ENCODE measurements around the gene RASA3. TPM values are rescaled to one million over a fixed set of nuclear protein-coding genes. Genes with fewer than 3 reads are reported as not detected.

Gene RASA3
- total and polyA plus RNA-seq, 9 of the 15 experiments (the other 6 are each of a cell fraction or from before 2014, with no cell fraction given), result 0.72 to 25.3 (median 14.4) TPM

DNA sequence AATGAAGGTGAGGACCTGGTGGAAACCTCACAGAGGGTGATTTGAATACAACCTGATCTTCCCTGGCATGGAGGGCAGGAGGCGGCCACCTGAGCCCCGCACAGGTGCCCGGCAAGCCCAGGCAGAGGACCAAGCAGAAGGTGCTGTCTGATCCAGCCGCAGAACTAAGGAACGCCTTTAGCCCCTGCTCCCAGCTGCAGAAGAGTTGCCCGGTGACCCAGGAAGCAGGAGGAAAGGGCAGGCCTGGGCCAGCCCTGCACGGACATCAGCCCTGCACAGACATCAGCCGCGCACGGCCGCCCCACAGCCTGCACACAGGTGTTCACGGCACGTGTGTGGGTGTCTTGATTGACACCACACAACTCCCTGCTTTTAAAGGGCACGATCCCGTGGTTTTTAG lies 43.1 kb downstream of the RASA3 start:
- FAIRE-seq, result no peak
- 91% methylated on average over 4 of the region's 15 CpGs for WGBS (ENCODE audit: insufficient coverage, low coverage, missing lambda C conversion rate)
- no peaks in the 10 kb centered on the region for H3K79me2 ChIP-seq (ENCODE audit: control insufficient read depth, insufficient read depth, low read length)

More for the DNA sequence above, 43.1 kb downstream of the RASA3 start:
- no peak overlapping the region for H3K9ac ChIP-seq (ENCODE audit: insufficient read depth in 1 of 2, low read depth in 2 of 2, low read length in 2 of 2)
- ChIA-PET CTCF (ENCODE audit: low intra/inter-chr PET ratio) (no interaction called here), POLR2A (no interaction called here)
- intact Hi-C loops (cut with micrococcal nuclease), result no loop called here
- no peaks in the 10 kb centered on the region for H3K36me3 ChIP-seq (ENCODE audit: control insufficient read depth, insufficient read depth, low read length)
- H3K4me1 ChIP-seq (replicated peaks in 1 of 2; ENCODE audit: control insufficient read depth in 2 of 2, insufficient read depth in 2 of 2, low read length in 2 of 2), result no peaks in the 10 kb centered on the region
- H3K4me3 ChIP-seq, result no peak overlapping the region
- H3K27ac ChIP-seq (ENCODE audit: extremely low read depth, low read depth, low read length), result no peak overlapping the region
- no peak for DNase-seq (ENCODE audit: extremely low read depth in 1 of 4, low spot score in 3 of 4)
- H2AFZ ChIP-seq (ENCODE audit: low read depth, low read length), result no peak overlapping the region
- H3K4me2 ChIP-seq (ENCODE audit: insufficient read depth, low read length), result no peak overlapping the region
- no peaks in the 10 kb centered on the region for H4K20me1 ChIP-seq (replicated peaks; ENCODE audit: control insufficient read depth, insufficient read depth, low read length)
- no peaks in the 10 kb centered on the region for H3K27me3 ChIP-seq (ENCODE audit: control insufficient read depth in 2 of 2, insufficient read depth in 2 of 2, low read length in 2 of 2)
- no peak for ATAC-seq
- in situ Hi-C loops (cut with MboI), result no loop called here
- H3K9me1 ChIP-seq (ENCODE audit: control insufficient read depth, insufficient read depth, low read length), result no peaks in the 10 kb centered on the region
- H3K9me3 ChIP-seq (replicated peaks; ENCODE audit: control insufficient read depth, insufficient read depth, low read depth, low read length), result peaks cover 7% of the 10 kb centered on the region
- no TSS peak for BruUV-seq (replicated peaks)
- TF ChIP-seq PCBP1 (IDR thresholded peaks at IDR 0.05; ENCODE audit: low read depth, low read length, poor library complexity, severe bottlenecking), result no peak
- TF ChIP-seq RNF2 (IDR thresholded peaks at IDR 0.05), result no peak
- TF ChIP-seq NR3C1 (CRISPR knock-in tag; IDR thresholded peaks at IDR 0.05), result no peak
- TF ChIP-seq, protein P1, sequence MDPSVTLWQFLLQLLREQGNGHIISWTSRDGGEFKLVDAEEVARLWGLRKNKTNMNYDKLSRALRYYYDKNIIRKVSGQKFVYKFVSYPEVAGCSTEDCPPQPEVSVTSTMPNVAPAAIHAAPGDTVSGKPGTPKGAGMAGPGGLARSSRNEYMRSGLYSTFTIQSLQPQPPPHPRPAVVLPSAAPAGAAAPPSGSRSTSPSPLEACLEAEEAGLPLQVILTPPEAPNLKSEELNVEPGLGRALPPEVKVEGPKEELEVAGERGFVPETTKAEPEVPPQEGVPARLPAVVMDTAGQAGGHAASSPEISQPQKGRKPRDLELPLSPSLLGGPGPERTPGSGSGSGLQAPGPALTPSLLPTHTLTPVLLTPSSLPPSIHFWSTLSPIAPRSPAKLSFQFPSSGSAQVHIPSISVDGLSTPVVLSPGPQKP (CRISPR knock-in tag; IDR thresholded peaks at IDR 0.05), result no peak
- TF ChIP-seq RCOR1 (IDR thresholded peaks at IDR 0.05; ENCODE audit: borderline replicate concordance in 1 of 2, low read depth in 2 of 2, low read length in 2 of 2), result no peak
- TF ChIP-seq, protein P2, sequence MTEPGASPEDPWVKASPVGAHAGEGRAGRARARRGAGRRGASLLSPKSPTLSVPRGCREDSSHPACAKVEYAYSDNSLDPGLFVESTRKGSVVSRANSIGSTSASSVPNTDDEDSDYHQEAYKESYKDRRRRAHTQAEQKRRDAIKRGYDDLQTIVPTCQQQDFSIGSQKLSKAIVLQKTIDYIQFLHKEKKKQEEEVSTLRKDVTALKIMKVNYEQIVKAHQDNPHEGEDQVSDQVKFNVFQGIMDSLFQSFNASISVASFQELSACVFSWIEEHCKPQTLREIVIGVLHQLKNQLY (CRISPR knock-in tag; conservative IDR thresholded peaks at IDR 0.05), result no peak
- TF ChIP-seq TCF7L2 (IDR thresholded peaks at IDR 0.05; ENCODE audit: low read depth, low read length), result no peak

All from K562 (cell line).